ENCODE data around the gene CPA3.

DNA sequence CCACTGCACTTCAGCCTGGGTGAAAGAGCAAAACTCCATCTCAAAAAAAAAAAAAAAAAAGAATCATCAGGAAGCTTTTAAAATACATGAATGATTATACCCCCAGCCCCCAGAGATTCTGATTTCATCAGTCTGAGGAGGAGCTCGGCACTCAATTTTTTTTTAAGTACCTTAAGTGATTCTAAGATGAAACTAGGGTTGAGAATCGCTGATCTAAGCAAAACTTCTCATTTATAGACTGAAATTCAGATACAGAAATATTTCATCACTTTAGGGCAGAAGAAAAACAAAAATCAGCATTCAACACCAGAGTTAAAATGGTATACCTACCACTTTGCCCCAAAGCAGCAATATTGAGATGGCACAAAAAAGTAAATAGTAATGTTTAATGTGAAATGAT, 24.7 kb downstream of the CPA3 start:
- TF ChIP-seq POLR2A (IDR thresholded peaks at IDR 0.05; ENCODE audit: low read length) (no peak), GATA1 (IDR thresholded peaks at IDR 0.05; ENCODE audit: low read depth, low read length) (no peak)
